Ramos (cell line): ENCODE data around the gene ATOSB.

Experiments used
- in situ Hi-C: fragments of 300-500 bp; cut with MboI; formaldehyde crosslinking; loops from one replicate; pipeline ENCODE4 v1.14.3; 2022; ENCODE audit warnings: low sequenced_read_pairs; ENCODE audit not compliant: unreplicated experiment

ATOSB gene

DNA sequence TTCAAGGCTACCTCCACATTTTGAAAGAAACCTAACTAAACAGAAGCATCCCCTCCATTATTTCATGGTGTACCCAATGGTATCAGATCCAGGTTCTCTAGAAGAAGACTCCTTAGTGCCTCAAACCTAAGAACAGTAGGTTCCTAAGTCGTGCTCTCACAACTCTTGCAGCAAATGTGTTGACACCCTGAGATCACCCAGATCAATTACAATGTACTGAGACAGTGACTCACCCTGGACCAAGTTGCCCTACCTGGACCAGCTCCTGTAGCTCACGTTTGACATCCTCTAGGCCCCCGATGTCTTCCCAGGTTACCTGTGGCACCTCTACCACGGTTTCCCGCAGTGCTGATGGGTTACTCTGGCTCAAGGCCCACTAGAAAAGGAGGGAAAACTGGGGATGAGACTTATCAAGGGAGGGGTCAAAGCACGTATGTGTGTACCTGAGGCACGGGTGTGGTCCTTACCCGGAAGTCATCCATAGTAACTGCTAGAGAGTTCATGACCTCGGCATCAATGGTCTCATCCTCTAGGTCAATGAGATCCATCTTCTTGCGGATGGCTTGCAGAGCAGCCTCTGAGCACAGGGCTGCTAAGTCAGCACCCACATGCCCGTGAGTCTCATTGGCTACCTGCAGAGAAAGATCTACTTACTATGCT is 55.0 kb downstream of the ATOSB start:
- in situ Hi-C loops: no loop called here

DNA sequence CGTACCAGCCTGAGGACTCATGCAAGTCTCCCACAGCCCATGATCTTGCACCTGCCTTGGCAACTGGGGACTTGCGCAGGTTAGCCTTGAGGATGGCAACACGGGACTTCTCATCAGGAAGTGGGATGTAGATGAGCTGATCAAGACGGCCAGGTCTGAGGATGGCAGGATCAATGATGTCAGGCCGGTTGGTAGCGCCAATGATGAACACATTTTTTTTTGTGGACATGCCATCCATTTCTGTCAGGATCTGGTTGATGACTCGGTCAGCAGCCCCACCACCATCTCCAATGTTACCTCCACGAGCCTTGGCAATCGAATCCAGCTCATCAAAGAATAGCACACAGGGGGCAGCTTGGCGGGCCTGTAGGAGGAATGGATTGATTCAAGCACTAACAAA is 56.2 kb downstream of the ATOSB start:
- in situ Hi-C loops: no loop called here

DNA sequence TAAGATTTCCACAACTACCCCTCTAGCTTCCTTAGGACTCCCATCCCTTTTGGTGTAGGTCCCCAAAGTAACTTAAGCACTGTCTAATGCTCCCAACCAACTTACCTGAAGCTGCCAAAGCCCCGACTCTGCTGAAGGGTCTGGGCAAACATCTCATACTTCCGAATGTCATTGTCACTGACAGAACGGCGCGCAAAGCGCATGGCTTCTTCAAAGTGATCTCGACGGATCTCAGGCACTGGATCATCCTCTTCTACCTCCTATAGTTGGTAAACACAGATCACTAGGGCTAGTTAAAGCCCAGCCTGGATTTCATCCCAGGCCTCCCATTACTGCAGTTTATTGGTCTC is 58.4 kb downstream of the ATOSB start:
- in situ Hi-C loops: no loop called here

GRCh38 chr9:35056571-35057270 is 58.9 kb downstream of the ATOSB start:
- in situ Hi-C loops: no loop called here

GRCh38 chr9:35054871-35055644 is 60.6 kb downstream of the ATOSB start:
- in situ Hi-C loops: no loop called here

DNA sequence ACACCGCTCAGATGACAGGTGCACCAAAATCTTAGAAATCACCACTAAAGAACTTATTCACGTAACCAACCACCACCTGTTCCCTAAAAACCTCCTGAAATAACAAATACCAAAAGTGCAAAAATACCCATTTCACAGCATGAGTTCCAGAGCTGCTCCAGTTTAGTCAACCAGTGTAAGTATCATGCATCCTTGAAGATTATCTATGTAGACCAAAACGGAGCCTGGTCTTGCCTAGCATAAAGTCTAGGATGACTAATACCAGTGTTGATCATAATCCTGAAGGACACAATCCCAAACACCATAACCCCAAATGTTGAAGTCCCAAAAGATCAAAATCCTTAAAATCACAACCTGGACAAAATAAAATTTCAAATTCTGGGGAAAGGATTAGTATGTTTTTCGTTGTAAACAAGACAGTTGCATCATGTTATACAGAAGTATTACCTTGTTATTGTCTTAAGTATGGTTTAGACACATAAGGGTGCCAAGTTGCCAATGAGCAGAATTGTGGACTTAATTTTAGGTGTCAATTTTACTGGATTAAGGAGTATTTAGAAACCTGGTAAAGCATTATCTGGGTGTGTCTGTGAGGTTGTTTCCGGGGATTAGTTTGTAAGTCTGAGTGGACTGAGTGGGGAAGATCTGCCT is 61.4 kb downstream of the ATOSB start:
- in situ Hi-C loops: no loop called here
